GM19023 (cell line): ENCODE data around the gene AIRE.

ENCODE experiments used
- ATAC-seq: cut with Tn5 transposase; IDR thresholded peaks from one replicate; pipeline ENCODE4 v1.9.1; 2021; ENCODE audit warnings: mild to moderate bottlenecking, moderate library complexity; ENCODE audit not compliant: unreplicated experiment

Gene AIRE

GRCh38 chr21:44322621-44323325, 37.1 kb downstream of the AIRE start:
- ATAC-seq, result no peak

DNA sequence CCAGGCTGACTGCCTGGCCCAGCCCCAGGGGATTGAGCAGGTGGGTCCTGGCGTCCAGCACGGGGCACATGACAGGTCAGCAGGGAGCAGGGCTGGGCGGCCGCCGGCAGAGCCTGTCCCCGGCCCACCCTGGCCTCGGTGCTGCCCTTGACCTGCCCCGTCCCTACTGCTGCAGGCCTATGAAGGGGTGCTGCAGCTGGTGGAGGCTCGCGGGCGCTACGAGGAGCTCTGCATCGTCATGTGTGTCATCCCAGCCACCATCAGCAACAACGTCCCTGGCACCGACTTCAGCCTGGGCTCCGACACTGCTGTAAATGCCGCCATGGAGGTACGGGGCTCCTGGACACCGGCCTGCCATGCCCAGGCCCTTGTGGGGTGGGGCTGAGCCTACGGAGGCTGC, 37.9 kb downstream of the AIRE start:
- ATAC-seq, result no peak

DNA sequence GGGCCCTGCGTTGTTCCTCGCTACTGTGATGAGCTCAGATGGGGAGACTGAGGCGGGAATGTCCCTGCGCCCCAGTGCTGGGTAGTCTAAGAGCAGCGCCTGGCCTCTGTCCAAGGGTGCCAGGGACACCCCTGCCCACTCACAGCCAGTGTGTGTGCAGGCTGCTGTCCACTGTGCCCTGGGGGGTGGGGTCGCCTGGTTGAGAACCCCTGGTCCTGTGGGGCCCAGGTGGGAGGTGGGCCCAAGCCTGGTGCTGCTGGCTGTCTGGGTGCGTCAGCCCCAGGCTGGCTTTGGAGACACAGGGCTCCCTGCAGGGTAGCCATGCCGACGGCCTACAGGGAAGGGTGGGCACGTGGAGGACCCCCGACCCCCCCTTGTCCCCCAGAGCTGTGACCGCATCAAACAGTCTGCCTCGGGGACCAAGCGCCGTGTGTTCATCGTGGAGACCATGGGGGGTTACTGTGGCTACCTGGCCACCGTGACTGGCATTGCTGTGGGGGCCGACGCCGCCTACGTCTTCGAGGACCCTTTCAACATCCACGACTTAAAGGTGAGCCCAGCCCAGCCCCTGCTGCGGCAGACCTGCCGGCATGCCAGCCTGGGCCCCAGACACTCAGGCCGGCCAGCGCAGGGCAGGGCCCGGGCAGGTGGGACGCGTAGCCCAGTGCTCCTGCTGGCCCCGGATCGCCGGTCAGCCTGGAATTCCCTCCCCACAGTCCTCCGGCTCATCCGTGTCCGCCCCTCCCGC, 38.6 kb downstream of the AIRE start:
- ATAC-seq, result no peak

DNA sequence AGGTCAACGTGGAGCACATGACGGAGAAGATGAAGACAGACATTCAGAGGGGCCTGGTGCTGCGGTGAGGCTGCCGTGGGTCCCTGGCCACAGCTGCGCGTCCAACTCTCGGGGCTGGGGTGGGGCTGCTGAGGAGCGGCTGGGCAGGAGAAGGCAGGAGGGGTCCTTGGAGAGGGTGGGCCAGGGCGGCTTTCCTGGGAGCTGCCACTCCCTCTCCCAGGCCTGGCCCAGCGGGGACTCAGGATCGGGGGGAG, 39.1 kb downstream of the AIRE start:
- no peak for ATAC-seq

- no peak for ATAC-seq
Observed at GRCh38 chr21:44325386-44326271, 40.0 kb downstream of the AIRE start.

DNA sequence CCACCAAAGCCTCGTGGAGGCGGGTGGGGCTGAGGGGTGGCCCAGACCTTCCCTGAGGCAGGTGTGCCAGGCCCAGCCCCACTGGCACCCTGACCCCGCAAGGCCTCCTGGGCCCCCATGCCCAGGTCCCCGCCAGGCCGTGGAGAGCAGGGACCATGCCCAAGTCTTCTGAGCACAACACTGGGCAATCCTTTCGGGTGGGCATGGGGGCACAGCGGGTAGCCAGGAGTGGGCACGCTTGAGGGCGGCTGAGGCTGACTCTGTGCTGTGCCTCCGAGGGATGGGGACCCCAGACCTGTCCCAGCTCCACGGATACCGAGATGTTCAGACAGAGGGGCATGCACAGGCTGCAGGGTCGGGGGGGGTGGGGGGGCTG, 40.6 kb downstream of the AIRE start:
- ATAC-seq, result no peak

GRCh38 chr21:44326716-44327602, 41.3 kb downstream of the AIRE start:
- ATAC-seq, result no peak

DNA sequence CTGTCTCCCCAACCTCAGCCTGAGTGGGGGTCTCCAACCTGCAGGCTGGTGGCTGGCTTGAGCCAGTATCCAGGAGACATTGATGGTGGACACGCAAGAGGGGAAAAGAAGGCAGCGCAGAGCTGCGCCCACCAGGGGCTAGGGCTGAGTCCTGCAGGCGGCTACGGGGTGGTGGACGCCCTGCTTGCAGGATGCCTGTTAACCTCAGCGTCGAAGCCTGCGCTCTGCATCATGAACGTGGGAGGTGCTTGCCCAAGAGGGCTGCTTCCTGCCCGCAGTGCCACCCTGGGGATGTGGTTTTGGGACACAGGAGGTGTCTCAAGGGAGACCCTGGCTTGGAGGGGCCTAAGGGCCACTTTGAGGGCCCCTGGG, 41.9 kb downstream of the AIRE start:
- ATAC-seq, result no peak

DNA sequence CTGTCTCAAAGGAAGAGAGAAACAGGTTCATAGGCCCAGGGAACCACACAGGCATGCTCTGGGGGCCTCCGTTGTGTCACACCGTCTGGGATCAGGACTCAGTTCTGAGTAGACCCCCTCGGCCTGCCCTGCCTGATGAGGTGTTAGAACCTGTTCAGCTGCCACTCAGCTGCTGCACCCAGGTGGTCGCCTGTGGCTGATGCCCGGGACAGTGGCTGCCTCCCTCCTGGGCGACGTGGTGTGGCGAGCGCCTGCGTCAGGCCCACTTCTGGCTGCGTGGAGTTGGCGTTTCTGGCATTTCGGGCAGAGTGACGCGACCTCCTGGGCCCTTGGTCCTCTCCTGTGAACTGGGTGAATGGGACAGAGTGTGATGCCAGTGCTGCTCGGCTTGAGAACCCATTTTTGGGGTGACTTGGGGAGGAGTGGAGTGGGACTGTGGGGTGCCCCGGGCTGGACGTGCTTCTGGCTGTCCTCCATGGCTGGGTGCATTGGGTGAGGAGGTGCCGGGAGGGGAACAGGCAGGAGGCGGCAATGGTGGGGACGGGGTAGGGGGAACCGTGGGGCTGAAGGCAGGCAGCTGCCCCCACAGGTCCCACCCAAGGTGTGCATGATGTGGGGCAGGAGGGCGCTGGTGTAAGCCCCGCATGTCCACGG, 42.7 kb downstream of the AIRE start:
- no peak for ATAC-seq

DNA sequence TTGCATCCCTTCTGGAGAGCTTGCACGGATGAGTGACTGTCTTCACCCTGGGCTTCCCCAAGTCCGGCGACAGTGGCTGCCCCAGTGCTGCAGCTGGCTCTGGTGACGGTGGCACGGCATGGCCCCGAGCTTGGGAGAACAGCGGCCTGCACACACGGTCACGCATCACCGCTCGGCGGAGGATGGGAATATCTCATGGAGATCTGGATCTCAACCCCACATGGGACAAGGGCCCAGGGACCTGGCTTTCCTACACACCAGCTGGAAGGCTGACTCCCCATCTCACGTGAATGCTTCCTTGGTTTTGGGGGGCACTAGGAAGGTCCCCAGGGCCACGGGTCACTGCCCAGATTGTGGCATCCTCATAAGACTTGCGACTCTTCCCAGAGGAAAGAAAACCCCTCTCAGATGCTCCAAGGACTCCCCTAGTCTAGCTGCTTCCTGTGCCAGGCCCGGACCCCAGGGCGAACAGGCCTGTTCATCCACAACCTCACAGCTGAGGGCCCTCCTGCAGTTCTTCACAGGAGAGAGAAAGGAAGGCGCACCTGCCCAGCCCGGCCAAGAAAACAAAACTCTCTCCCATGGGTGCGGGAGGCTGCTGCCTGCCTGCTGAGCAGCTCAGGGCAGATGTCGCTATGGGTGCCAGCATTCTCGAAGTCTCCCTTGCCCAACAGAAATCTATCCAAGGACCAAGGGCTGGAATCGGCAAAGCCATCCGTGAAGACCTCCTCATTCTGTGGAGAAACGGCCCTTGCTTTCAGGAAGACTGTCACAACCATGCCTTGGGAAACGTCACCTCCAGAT, 43.6 kb downstream of the AIRE start:
- no peak for ATAC-seq

GRCh38 chr21:44329971-44330681, 44.5 kb downstream of the AIRE start:
- no peak for ATAC-seq

DNA sequence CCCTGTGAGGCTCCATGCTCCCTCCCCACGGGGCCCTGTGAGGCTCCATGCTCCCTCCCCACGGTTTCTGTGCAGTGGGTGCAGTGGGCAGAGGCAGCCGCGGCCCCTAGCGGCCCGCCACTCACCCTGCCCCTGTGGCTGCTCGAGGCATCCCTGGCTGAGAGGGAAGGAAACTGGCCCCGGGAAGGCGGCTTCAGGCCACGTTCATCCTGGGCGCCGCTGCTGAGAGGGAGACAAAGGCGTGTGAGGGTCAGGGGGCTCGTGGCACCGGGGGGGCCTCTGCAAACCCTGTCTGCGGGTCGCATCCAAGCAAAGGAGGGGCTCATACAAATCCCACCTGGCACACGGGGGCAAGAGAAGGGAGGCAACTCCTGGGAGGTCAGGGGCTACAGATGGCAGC, 45.0 kb downstream of the AIRE start:
- ATAC-seq, result no peak

- ATAC-seq, result no peak
Observed at GRCh38 chr21:44331209-44331608, 45.5 kb downstream of the AIRE start.

- no peak for ATAC-seq
Observed at GRCh38 chr21:44331650-44332307, 46.1 kb downstream of the AIRE start.

DNA sequence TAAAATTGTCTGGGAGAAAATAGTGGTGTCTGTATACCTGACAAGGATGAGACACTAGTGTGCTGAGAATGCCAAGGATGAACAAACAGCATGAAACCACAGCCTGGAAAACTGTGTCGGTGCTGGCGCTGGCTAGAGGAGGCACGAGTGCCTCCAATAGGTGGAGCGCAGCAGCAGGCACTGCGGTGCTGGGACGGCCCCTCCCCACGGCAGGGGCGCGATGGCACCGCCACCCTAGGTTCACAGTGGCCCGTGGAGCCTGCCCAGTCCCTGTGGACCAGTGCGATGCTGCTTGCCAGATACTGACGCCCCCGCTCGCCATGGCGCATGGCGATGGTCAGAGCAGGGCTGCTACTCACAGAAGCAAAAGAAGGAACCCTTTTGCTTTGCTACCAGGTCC, 46.7 kb downstream of the AIRE start:
- ATAC-seq, result no peak

GRCh38 chr21:44332965-44333364, 47.3 kb downstream of the AIRE start:
- ATAC-seq, result no peak

GRCh38 chr21:44333509-44334328, 48.0 kb downstream of the AIRE start:
- no peak for ATAC-seq
